ENCODE measurements around the gene TMEM121.

TMEM121 gene

DNA sequence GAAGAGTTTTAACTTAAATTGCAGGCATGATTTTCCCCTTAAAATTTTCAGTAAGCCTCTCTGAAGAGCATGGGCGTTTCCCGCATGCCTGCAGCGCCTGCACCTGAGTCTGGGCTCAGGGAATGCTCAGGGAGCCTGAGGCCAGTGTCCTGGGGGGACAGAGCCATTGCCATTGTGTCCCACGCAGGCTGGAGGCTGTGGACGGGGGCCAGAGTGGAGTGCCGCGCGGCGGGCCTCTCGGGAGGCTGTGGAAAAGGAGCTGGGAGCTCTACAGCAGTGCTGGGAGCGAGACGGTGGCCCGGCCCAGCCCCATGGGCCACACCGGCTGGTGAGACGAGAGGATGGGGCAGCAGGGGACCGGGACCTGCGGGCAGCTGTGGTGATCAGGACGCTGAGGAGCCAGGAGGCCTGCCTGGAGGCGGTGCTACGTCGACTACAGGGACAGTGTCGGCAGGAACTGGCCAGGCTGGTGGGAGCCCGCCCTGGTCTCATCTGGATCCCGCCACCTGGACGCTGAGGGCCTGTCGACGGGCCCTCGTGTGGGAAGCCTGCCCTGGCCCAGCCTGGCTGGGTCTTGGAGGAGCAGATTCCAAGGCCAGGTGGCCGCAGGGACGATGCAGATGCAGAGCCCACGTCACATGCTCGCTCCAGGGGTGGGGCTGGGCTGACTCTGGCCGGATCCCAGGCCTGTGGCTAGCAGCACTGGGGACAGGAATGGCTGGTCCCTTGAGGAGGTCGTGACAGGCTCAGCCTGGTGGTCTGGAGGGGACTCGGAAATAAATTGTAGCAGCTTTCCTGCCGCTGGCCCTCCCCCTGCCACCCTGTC is 27.7 kb upstream of the TMEM121 start:
- no peak for DNase-seq (ENCODE audit: low spot score)

DNA sequence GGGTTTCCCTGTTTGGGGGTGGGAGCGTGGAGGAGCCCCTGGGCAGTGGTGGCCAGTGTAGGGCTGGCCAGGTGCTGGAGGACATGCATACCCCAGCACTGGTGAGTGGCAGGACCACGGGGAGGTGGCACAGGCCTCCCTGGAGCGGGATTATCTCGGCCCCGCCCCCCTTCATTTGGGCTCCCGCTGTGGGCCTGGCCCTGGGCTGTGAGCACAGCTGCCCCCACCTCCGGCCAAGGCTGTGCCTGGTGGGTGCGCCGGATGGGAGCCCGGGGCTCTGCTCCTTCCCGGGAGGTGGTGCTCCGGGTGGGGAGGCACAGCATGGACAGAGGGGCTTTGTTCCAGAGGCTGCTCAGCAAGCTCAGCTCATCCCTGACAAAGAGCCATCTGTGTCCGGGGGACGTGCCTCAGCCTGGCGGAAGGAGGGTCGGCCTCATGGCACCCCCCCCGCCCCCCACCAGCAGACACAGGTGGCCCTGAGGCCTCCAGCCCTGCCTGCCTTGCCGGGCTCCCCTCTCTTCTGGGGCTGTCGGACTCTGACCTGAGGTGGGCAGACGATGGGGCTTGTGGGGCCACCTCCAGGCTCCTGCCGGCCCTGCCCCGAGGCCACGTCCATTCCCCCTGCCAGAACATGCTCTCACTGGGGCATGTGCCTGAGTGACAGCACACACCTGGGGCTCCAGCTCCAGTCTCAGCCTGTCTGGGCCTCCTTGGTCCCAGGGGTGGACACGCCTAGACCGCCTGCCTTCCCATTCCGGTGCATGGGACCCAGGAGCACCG is 26.9 kb upstream of the TMEM121 start:
- DNase-seq (ENCODE audit: low spot score), result peak; percentile 93

DNA sequence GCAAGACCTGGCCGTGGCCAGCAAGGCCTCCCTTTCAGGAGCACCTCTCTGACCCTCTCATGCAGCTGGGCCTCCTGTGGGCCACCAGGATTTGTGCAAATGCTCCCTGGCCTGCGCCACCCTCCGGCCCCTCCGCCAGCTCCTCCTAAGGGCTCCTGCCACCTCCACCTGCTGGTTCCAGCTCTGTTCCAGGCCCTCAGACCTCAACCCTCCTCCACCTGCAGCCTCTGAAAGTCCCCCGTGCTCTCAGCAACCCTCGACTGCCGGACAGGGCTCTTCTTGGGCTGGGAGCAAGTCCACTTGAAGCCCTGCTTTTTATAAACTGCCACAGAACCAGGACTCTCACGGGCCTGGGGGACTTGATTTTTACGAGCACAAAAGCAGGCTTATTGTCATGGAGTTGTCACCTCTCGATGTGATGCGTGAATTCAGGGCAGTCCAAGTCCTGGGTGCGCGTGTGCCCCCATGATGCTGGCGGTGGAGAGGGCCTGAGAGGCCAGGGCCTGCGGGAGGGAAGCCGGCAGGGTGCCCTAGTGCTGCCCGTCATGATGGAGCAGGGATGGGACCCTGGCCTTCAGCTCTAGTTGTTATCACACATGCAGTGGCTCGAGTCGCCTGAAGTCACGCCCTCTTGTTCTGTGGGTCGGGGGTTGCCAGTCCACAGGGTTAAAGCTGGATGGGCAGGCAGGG is 26.2 kb upstream of the TMEM121 start:
- no peak for DNase-seq (ENCODE audit: low spot score)

DNA sequence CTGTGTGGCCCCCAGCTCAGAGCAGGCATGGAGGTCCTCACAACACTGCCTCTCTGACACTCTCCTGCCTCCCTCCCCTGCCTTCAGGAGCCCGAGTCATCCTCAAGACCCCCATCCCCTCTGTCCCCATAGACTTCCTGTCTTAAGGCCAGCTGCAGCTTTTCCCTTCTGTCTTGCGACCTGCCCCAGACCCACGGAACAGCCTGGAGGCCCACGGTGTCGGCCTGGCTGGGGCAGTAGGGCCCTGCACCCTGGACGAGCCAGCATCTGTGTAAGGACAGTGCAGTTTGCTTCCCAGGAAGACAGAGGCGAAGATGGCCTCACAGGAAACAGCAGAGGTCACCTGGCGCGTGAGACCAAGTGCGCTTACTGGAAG is 25.7 kb upstream of the TMEM121 start:
- DNase-seq (ENCODE audit: low spot score), result no peak

DNA sequence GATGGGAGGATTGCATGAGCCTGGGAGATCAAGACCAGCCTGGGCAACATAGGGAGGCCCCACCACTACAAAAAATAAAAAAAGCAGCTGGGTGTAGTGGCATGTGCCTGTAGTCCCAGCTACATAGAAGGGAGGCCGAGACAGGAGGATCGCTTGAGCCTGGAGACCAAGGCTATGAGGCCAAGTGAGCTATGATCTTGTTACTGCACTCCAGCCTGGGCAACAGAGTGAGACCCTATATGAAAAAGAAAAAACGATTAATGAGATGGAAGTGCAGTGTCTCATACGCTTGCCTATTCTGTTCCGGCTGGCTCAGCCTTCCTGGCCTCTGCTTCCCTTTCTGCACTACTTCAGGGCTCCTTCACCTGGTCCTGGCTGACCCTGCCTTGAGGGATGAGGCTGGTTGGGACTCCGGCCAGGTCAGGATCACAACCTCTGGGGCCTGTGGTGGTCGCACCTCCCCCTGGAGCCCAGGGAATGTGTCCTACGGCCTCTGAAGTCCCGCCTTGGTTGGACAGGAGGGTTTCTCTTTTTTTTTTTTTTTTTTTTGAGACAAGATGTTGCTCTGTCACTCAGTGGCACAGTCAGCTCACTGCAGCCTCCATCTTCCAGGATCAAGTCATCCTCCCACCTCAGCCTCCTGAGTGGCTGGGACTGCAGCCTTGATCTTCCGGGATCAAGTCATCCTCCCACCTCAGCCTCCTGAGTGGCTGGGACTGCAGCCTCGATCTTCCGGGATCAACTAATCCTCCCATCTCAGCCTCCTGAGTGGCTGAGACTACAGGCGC is 24.7 kb upstream of the TMEM121 start:
- DNase-seq (ENCODE audit: low spot score), result no peak

DNA sequence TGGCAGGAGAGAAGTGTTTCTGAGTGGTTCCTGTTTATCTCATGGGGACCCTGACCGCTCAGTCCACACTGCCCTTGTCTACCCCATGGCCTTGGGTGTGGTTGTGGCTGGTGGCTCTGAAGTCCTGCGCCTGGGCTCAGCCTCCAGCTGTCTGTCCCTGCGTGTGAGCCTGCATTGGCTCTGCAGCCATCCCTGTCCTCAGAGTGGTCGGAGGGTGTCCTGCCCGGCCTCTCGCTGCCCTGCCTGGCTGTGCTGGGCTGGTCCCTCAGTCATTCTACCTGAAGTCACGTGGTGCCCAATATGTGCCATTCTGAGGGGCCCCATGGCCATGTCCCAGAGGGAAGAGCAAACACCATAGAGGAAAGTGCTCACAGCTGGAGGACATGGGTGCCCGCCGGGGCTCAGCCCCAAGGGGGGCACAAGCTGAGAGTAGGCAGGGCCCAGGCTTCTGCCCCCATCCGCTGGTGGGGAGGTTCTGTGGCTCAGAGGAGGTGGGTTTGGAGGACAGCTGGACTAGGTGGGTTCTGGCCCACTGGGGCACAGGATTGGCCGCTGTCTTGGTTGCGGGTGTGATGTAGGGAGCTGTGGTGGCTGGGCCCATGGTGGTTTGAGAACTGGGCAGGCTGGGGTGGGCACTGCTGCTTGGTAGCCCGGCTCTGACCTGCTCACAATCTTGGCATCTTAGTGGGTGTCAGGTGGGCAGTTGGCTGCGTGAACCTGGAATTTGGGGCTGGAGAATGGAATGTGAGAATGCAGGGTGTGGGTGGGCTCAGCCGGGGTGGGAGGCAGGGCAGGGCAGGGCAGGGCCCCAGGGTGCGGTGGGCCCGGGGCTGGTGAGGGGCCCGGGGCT is 23.7 kb upstream of the TMEM121 start:
- no peak for DNase-seq (ENCODE audit: low spot score)

DNA sequence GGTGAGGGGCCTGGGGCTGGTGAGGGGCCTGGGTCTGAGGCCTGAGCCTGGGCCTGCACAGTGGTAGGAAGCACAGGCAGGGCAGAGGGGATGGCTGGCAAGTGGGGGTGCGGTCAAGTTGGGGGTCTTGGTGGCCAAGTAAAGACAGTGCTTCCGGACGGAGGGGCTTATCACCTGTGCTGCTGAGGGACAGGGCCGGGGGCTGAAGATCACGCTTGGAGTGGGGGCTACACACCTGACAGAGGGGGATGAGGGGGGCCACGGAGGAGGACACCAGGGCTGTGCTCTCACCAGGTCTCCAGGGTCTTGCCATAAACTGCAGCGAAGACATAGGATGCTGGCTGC is 23.1 kb upstream of the TMEM121 start:
- no peak for DNase-seq (ENCODE audit: low spot score)

DNA sequence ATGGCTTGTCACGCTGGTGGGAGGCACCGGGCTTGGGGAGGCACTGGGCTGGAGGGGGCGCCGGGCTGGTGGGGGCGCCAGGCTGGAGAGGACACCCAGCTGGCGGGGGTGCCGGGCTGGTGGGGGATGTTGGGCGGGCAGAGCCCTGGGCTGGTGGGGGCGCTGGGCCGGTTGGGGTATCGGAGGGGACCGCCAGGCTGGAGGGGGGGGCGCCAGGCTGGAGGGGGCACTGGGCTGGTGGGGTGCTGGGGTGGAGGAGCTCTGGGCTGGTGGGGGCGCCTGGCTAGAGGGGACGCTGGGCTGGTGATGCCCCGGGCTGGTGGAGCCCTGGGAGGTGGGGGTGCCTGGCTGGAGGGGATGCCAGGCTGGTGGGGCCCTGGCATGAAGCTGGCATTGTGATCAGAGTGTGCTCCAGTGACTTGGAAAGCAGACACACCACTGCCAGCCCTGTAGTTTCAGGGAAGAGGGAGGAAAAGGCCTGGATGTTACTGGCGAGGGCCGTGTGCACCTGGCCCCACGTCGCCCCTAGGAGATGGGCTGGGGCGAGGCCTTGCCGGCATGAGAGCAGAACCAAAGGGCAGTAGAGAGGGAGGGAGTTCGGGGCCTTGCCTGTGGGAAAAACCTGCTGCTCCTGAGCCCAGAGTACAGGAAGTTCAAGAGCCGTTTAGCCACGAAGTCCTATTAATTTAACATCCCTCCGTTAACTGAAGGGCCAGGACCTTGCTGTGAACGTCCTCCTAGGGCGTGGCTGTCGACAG is 22.3 kb upstream of the TMEM121 start:
- no peak for DNase-seq (ENCODE audit: low spot score)

DNA sequence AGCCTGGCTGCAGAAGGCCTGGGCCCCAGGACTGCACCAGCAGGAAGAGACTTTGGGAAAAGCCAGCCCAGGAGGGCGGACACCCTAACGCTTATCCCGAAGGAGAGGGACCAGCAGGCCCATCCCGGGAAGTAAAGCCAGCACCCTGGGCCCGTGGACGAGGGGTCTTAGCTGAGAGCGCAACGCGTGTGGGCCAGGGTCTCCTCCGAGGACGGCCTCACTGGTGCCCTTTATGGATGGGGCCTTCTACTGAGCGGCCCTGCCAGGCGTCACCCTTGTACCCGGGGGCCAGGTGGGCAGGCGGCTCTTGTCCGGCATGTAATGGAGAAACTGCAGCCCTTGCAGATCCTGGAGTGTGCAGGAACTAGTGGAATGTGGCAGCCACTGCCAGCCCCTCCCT is 21.3 kb upstream of the TMEM121 start:
- DNase-seq (ENCODE audit: low spot score), result no peak

DNA sequence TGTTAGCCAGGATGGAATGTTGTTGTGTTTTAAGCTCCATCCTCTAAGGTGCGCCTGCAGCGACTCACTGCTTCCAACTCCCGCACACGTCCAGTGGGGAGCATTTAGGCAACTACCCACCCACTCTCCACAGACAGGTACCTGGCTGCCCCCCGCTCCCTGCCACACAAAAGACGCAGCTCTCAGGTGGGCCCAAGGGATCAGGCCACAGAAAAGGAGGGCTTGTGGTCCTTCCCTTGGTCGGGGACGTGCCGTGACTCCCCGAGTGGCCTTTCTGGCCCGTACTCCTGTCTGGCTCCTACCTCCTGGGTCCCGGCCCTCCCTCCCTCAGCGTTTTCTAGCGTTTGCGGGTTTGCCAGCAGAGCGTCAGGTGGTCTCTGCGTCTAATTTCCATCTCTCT is 19.1 kb upstream of the TMEM121 start:
- DNase-seq (ENCODE audit: low spot score), result no peak

DNA sequence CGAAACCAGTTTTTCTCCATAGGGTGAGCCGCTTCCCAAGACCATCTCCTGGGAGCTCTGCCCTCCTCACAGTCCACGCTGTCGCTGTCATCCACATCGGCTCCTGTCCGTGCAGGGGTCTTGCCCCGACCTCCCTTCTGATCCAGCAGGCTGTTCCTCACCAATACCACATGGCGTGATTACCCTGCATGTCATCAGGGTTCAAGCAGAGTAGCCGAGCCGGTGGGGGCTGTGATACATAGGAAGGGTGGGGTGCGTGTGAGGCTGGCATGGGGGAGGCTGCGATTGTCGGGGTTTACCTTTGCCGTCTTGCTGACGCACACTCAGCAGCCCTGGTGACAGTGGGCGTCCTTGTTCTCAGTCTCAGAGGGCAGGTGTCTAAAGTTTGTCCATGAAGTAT is 18.3 kb upstream of the TMEM121 start:
- no peak for DNase-seq (ENCODE audit: low spot score)

DNA sequence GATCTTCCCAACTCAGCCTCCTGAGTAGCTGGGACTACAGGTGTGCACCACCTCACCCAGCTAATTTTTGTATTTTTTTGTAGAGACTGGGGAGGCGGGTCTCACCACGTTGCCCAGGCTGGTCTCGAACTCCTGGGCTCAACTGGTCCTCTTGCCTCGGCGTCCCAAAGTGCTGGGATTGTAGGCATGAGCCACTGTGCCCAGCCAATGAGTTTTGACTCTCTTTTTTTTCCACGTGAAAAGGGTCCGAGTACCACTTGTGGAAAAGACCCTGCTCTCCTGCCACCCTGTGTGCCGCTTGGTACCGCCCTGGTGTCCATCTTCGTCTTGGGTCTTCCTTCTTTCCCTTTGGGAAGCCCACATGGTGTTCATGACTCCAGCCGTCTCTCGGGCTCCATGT is 17.8 kb upstream of the TMEM121 start:
- no peak for DNase-seq (ENCODE audit: low spot score)

DNA sequence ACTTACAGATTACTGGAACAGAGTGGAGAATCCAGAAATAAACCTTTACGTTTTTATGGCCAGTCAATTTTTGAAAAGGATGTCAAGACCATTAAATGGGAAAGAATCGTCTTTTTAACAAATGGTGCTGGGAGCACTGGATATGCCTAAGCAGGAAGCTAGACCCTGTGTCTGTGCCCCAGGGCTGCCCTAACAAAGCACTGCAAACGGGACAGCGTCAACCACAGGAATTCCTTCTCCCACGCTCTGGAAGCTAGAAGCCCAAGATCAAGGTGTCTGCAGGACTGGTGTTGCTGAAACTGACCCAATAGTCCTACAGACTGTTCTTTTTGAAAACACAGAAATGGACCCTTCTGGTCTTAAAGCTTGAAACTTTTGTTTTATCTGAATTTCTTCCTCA is 9.3 kb upstream of the TMEM121 start:
- no peak for DNase-seq (ENCODE audit: low spot score)

DNA sequence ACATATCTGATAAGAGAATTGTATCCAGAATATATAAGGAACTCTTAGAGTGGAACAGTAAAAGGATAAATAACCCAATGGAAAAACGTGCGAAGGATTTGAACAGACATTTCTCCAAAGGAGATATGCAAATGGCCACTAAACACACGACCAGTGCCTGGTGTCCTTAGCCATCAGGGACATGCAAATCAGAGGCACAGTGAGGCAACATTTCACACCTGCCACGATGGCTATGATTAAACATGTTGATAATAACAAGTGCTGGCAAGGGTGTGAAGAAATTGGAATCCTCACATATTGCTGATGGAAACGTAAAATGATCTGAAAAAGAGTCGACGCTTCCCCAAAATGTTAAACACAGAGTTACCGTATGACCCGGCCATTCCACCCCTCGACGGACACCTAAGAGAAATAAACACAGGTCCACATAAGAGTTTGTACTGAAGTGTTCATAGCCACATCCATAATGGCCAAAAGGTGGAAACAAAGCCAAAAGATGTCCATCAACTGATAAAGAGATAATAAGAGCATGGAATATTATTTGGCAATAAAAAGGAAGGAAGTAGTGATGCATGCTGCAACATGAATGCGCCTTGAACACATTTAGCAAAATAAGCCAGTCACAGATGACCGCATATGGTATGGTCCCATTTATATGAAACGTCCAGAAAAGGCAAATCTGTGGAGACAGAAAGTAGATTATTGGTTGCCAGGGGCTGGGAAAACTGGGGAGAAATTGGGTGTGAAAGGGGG is 6.3 kb upstream of the TMEM121 start:
- no peak for DNase-seq (ENCODE audit: low spot score)

DNA sequence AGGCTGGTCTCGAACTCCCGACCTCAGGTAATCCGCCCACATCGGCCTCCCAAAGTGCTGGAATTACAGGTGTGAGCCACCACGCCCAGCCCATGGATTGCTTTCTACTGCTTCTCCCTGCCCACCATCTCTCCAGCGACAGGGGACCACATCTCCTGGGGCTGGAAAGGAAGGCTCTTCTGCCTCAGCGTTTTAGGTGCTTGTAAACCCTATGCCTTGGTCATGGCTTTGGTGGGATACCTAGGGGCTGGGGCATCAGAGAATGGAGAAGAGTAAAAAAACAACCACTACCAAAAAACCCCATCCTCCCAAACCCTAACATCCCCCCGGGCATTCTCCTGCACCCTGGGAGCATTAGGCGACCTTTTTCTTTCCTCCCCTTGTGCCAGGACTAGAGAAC is 1.1 kb upstream of the TMEM121 start:
- no peak for DNase-seq (ENCODE audit: low spot score)

DNA sequence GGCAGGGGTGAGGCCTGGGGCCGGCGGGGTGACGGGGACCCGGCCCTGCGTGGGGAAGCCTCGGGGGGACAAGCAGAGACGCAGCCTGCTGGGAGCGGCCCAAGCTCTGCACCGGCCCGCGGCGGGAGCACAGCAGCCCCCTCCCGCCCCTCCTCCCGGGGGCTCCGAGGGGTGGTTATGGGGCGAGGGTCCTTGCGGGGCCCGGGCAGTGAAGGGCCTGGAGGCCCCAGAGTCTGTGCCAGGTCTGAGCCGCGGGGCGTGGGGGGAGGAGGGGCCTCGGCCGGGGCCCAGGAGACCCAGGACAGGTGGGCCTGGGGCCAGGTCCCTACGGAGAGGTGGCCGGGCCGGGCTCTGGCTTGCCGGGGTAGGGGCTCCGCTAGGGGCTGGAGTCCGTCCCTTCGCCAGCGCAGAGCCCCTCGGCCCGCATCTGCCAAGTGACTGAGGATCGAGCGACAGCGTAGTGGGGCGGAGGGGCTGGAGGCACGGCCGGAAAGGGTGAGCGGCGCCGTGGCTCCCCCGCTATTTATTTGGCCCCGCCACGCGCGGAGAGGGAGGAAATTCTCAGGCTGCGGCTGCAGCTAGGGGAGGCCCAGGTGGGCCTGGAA is 495 bp downstream of the TMEM121 start:
- no peak for DNase-seq (ENCODE audit: low spot score)

DNA sequence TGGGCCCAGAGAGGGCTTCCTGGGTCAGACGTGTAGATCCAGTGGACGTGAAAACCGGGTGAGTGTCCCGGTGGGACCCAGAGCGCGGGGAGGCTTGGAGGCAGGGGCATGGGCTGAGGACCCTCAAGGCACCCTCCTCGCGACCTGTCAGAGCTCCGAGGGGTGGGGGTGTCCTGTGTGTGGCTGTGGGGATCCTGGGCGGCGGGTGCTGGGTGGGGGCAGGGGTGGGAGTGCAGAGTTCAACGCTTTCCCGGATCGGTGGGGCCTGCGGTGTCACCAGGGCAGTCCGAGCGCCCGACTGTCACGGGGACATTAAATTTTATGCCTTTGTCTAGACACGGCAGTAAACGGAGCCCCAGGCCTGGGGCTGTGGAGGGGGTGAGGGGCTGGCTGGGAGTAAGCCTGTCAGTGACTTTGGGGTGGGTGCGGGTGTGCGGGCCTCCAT is 1.0 kb downstream of the TMEM121 start:
- DNase-seq (ENCODE audit: low spot score), result no peak

DNA sequence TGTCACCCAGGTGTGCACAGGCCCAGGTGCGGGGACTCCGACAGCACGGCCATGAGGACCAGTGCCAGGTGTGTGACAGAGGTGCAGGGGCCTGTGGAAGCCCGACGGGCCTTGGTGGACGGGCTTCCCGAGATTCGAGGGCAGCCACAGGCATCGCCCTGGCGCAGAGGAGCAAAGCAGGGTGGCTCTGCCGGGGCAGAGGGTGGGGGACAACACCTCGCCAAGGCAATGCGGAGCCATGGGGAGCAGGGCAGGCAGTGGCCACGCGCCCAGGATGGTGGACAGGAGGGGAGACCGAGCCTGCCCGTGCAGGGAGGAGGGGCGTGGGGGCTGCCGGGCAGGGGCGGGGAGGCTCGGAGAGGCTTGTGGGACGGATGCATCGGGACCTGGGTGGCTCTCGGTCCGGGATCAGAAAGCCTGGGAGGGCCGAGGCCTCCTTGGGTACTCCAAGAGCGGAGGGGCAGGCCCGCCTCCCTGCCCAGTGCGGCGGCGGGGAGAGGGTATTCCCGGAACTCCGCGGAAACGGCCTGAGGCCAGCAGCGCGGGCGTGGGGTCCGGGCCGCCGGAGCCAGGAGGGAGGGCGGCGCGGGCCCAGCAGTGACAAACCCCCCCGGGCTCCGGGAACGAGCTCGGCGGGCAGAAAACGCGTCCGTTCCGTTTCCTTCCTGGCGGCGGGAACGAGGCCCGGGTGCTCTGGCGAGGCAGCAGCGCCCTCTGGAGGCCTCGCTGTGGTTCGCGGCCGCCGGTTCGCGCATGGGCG is 1.6 kb downstream of the TMEM121 start:
- DNase-seq (ENCODE audit: low spot score), result peak; percentile 76
